Neural crest cell (in vitro differentiated cells): ENCODE data around the gene SHISA8. TPM values are rescaled to one million over a fixed set of nuclear protein-coding genes. Genes with fewer than 3 reads are reported as not detected.

Experiments
- DNase-seq: peaks from one replicate; pipeline ENCODE4 v3.0.0; 2021; ENCODE audit warnings: low read depth, mixed read lengths, low spot score
- H3K27ac Mint-ChIP-seq: one replicate; pipeline ENCODE4 v1.8.0; 2021; ENCODE audit warnings: mild to moderate bottlenecking, mixed read lengths; ENCODE audit not compliant: unreplicated experiment
- H3K27me3 Mint-ChIP-seq: 2 replicates; pipeline ENCODE4 v1.8.0; 2021; ENCODE audit warnings: low read depth, mild to moderate bottlenecking, mixed read lengths
- H3K36me3 Mint-ChIP-seq: 2 replicates; pipeline ENCODE4 v1.8.0; 2021; ENCODE audit warnings: low read depth, mild to moderate bottlenecking, mixed read lengths
- H3K4me1 Mint-ChIP-seq: 2 replicates; pipeline ENCODE4 v1.8.0; 2021; ENCODE audit warnings: mixed read lengths
- H3K4me3 Mint-ChIP-seq: one replicate; pipeline ENCODE4 v1.8.0; 2021; ENCODE audit warnings: mild to moderate bottlenecking, mixed read lengths
- H3K9me3 Mint-ChIP-seq: 2 replicates; pipeline ENCODE4 v1.8.0; 2021; ENCODE audit warnings: mixed read lengths
- total RNA-seq: library from RNA; stranded (reverse); gene quantifications from 2 replicates; pipeline ENCODE4 v1.2.1, GENCODE V29; 2021
- TF ChIP-seq, protein P1 (sequence below): fragments of 200-600 bp; sonication (generic); conservative IDR thresholded peaks from 2 replicates; pipeline ENCODE4 v1.5.0; 2021; ENCODE audit warnings: antibody characterized with exemption, mild to moderate bottlenecking

Gene SHISA8
- total RNA-seq, 1 donor from 2014 or later, result 0.19 TPM

DNA sequence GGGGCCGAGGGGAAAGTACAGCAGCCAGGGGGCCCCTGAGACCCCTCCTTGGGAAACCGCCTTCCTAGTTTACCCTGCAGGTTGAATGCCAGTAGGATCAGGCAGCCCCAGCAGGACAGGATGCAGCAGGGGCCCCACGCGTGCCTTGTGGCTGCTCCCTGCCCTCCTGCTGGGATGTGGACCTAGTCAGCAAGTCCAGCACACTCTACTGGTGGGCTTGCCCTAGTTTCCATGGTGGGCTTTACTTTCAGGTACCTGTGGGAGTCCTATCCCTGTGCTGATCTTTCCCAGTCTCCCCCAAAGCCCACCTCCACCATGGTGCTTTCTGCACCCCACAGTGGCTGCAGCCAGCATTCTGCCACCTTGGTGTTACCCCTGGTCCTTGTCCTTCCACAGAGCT is 22.2 kb downstream of the SHISA8 start:
- Mint-ChIP-seq H3K4me3 (no peak overlapping the region), H3K27ac (no peak overlapping the region), H3K9me3 (no peaks in the 10 kb centered on the region), H3K36me3 (peaks cover 15% of the 10 kb centered on the region), H3K27me3 (no peaks in the 10 kb centered on the region), H3K4me1 (no peaks in the 10 kb centered on the region)
- TF ChIP-seq, protein P1, sequence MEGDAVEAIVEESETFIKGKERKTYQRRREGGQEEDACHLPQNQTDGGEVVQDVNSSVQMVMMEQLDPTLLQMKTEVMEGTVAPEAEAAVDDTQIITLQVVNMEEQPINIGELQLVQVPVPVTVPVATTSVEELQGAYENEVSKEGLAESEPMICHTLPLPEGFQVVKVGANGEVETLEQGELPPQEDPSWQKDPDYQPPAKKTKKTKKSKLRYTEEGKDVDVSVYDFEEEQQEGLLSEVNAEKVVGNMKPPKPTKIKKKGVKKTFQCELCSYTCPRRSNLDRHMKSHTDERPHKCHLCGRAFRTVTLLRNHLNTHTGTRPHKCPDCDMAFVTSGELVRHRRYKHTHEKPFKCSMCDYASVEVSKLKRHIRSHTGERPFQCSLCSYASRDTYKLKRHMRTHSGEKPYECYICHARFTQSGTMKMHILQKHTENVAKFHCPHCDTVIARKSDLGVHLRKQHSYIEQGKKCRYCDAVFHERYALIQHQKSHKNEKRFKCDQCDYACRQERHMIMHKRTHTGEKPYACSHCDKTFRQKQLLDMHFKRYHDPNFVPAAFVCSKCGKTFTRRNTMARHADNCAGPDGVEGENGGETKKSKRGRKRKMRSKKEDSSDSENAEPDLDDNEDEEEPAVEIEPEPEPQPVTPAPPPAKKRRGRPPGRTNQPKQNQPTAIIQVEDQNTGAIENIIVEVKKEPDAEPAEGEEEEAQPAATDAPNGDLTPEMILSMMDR, result no peak
- DNase-seq, result no peak

DNA sequence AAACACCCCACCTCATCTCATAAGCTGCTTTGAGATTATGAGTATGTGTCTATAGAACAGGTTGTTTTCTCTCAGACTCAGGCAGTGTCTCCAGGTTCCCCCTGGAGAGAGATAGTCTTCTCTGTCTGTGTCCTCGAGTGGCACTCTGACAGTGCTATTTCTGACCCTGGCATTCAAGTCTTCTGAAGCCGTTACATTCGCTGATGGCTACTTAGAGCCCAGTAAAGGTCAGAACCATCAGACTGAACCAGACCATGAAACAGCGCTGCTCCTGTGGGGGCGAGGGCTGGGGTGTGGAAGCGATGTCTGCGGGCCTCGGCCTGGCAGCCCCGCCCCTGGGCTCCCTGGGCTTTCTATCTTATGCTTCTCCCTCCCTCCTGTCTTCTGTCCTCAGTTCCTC is 23.5 kb downstream of the SHISA8 start:
- no peaks in the 10 kb centered on the region for H3K9me3 Mint-ChIP-seq
- no peak for DNase-seq
- TF ChIP-seq, protein P1, result no peak
- H3K36me3 Mint-ChIP-seq, result peaks cover 22% of the 10 kb centered on the region
- H3K27ac Mint-ChIP-seq, result no peak overlapping the region
- no peaks in the 10 kb centered on the region for H3K27me3 Mint-ChIP-seq
- no peaks in the 10 kb centered on the region for H3K4me1 Mint-ChIP-seq
- H3K4me3 Mint-ChIP-seq, result no peak overlapping the region

DNA sequence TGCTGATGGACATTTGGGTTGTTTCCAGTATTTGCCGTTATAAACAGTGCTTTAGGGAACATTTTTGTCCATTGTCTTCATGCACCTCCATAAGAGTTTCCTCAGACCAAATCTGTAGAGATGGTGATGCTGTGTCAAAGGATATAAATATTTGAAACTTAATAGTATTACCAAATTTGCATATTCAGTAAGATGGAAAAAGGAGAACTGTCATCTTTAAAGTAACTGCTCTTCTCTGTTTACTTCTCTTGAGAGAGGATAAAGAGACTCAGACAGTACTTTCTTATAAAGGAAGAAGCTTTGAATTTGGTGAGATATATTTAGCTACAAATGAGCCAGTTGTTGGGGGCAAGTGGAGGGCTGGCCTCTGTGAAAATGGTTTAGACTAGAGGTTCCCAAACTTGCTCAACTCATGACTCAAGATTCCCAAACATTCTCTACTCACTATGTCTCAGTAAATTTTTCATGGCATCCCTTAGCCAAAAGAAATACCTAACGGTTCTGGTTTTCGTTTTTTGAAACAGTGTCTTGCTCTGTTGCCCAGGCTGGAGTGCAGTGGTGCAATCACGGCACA is 26.2 kb downstream of the SHISA8 start:
- no peaks in the 10 kb centered on the region for H3K4me1 Mint-ChIP-seq
- H3K27ac Mint-ChIP-seq, result no peak overlapping the region
- no peaks in the 10 kb centered on the region for H3K27me3 Mint-ChIP-seq
- no peak for DNase-seq
- no peak overlapping the region for H3K4me3 Mint-ChIP-seq
- no peaks in the 10 kb centered on the region for H3K9me3 Mint-ChIP-seq
- H3K36me3 Mint-ChIP-seq, result peaks cover 28% of the 10 kb centered on the region
- TF ChIP-seq, protein P1, result no peak

DNA sequence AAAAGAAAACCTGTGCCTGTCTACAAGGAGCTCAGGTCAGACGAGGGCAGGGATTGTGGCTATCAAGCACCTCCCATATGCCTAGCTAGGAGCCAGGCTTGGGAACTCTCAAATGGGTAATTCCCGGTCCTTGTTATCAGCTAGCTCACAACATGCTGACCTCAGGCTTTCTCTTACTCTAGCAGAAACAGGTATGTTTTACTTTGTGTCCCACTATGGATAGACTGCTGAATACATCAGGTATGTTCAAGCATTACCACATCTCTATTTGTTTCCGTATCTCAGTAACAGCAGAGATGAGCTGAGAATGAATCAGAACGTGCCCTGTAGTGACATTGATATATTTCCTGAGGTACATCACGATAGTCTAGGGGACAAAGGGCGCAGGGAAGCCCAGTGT is 29.4 kb downstream of the SHISA8 start:
- no peak overlapping the region for H3K27ac Mint-ChIP-seq

DNA sequence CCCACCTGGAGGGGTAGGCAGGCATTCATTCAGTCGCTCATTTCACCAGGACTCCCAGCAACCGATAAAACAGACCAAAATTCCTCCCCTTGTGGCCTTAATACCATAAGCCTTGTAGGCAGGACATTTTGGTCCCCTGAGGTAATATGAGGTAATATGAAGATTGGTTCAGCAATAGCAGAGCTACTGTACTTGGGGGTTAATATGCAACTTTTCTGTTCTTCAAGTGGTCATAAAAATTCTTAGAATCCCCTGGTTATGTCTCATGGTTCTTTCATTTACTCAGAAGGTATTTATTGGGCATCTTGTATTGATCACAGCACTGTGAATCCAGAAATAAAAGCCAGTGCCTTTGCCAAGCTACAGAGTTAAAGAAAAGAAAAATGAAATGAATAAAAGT is 29.8 kb downstream of the SHISA8 start:
- no peaks in the 10 kb centered on the region for H3K4me1 Mint-ChIP-seq
- DNase-seq, result no peak
- H3K9me3 Mint-ChIP-seq, result no peaks in the 10 kb centered on the region
- H3K36me3 Mint-ChIP-seq, result peaks cover 34% of the 10 kb centered on the region
- no peak overlapping the region for H3K4me3 Mint-ChIP-seq
- no peak overlapping the region for H3K27ac Mint-ChIP-seq
- TF ChIP-seq, protein P1, result no peak
- H3K27me3 Mint-ChIP-seq, result no peaks in the 10 kb centered on the region

More for the DNA sequence above, 29.4 kb downstream of the SHISA8 start:
- no peak for DNase-seq
- Mint-ChIP-seq H3K4me3 (no peak overlapping the region), H3K36me3 (peaks cover 34% of the 10 kb centered on the region), H3K9me3 (no peaks in the 10 kb centered on the region), H3K4me1 (no peaks in the 10 kb centered on the region), H3K27me3 (no peaks in the 10 kb centered on the region)
- TF ChIP-seq, protein P1, result no peak
